Effector memory CD4-positive, alpha-beta T cell (primary cell): Measurements from ENCODE around the gene ERC1.

Experiments used
- DNase-seq, 3 donors: peaks; one replicate each; pipeline ENCODE4 v3.0.0-alpha.2; 2020
- H3K27ac ChIP-seq: 2 replicates; pipeline ENCODE4 v1.7.0; 2013; ENCODE audit warnings: mild to moderate bottlenecking, low read length, moderate library complexity; ENCODE audit not compliant: insufficient read depth, poor library complexity, severe bottlenecking
- H3K27me3 ChIP-seq: replicated peaks from 2 replicates; pipeline ENCODE4 v1.7.0; 2013; ENCODE audit warnings: mild to moderate bottlenecking, low read length; ENCODE audit not compliant: insufficient read depth, control insufficient read depth, poor library complexity, severe bottlenecking
- H3K36me3 ChIP-seq: 2 replicates; pipeline ENCODE4 v1.7.0; 2013; ENCODE audit warnings: mild to moderate bottlenecking, low read length, moderate library complexity; ENCODE audit not compliant: control insufficient read depth, insufficient read depth
- H3K4me1 ChIP-seq: 2 replicates; pipeline ENCODE4 v1.7.0; 2013; ENCODE audit warnings: low read length, mild to moderate bottlenecking; ENCODE audit not compliant: control insufficient read depth, insufficient read depth, poor library complexity, severe bottlenecking
- H3K4me3 ChIP-seq: 2 replicates; pipeline ENCODE4 v1.7.0; 2013; ENCODE audit warnings: low read length, low read depth, mild to moderate bottlenecking; ENCODE audit not compliant: insufficient read depth, poor library complexity, severe bottlenecking
- H3K9me3 ChIP-seq: 2 replicates; pipeline ENCODE4 v1.7.0; 2013; ENCODE audit warnings: mild to moderate bottlenecking, low read length, moderate library complexity; ENCODE audit not compliant: control insufficient read depth

The ERC1 gene

GRCh38 chr12:1283316-1283715 lies 292.3 kb downstream of the ERC1 start:
- Histone ChIP-seq H3K27me3 (no peaks in the 10 kb centered on the region), H3K36me3 (no peaks in the 10 kb centered on the region), H3K27ac (no peak overlapping the region), H3K4me3 (no peak overlapping the region), H3K4me1 (no peaks in the 10 kb centered on the region), H3K9me3 (no peaks in the 10 kb centered on the region)
- no peak for DNase-seq

- DNase-seq: no peak
- Histone ChIP-seq H3K9me3 (no peaks in the 10 kb centered on the region), H3K36me3 (no peaks in the 10 kb centered on the region), H3K4me3 (no peak overlapping the region), H3K27ac (no peak overlapping the region), H3K27me3 (no peaks in the 10 kb centered on the region), H3K4me1 (no peaks in the 10 kb centered on the region)
Measured at GRCh38 chr12:1284611-1285010, 293.6 kb downstream of the ERC1 start.

GRCh38 chr12:1287446-1287975 lies 296.5 kb downstream of the ERC1 start:
- no peak overlapping the region for H3K27ac ChIP-seq
- DNase-seq: no peak
- no peaks in the 10 kb centered on the region for H3K9me3 ChIP-seq
- no peaks in the 10 kb centered on the region for H3K4me1 ChIP-seq
- no peaks in the 10 kb centered on the region for H3K36me3 ChIP-seq
- H3K27me3 ChIP-seq: no peaks in the 10 kb centered on the region
- H3K4me3 ChIP-seq: no peak overlapping the region

- H3K4me1 ChIP-seq: no peaks in the 10 kb centered on the region
- no peaks in the 10 kb centered on the region for H3K27me3 ChIP-seq
- no peak overlapping the region for H3K4me3 ChIP-seq
- DNase-seq: no peak
- no peaks in the 10 kb centered on the region for H3K9me3 ChIP-seq
- no peaks in the 10 kb centered on the region for H3K36me3 ChIP-seq
- H3K27ac ChIP-seq: no peak overlapping the region
Measured at GRCh38 chr12:1288333-1288732, 297.3 kb downstream of the ERC1 start.

- H3K9me3 ChIP-seq: no peaks in the 10 kb centered on the region
- DNase-seq: no peak
- no peaks in the 10 kb centered on the region for H3K36me3 ChIP-seq
- H3K27ac ChIP-seq: no peak overlapping the region
- no peaks in the 10 kb centered on the region for H3K4me1 ChIP-seq
- H3K4me3 ChIP-seq: no peak overlapping the region
- no peaks in the 10 kb centered on the region for H3K27me3 ChIP-seq
Measured at GRCh38 chr12:1289371-1290155, 298.5 kb downstream of the ERC1 start.

- Histone ChIP-seq H3K9me3 (no peaks in the 10 kb centered on the region), H3K27ac (no peak overlapping the region), H3K27me3 (no peaks in the 10 kb centered on the region), H3K4me1 (no peaks in the 10 kb centered on the region), H3K36me3 (no peaks in the 10 kb centered on the region), H3K4me3 (no peak overlapping the region)
- DNase-seq: no peak
Measured at GRCh38 chr12:1290716-1291115, 299.7 kb downstream of the ERC1 start.

- Histone ChIP-seq H3K4me3 (no peak overlapping the region), H3K27ac (no peak overlapping the region), H3K27me3 (no peaks in the 10 kb centered on the region), H3K4me1 (no peaks in the 10 kb centered on the region), H3K9me3 (no peaks in the 10 kb centered on the region), H3K36me3 (no peaks in the 10 kb centered on the region)
- no peak for DNase-seq
Measured at GRCh38 chr12:1291601-1292332, 300.7 kb downstream of the ERC1 start.

- no peaks in the 10 kb centered on the region for H3K4me1 ChIP-seq
- no peak overlapping the region for H3K4me3 ChIP-seq
- no peak overlapping the region for H3K27ac ChIP-seq
- no peaks in the 10 kb centered on the region for H3K27me3 ChIP-seq
- DNase-seq: no peak
- no peaks in the 10 kb centered on the region for H3K36me3 ChIP-seq
- H3K9me3 ChIP-seq: no peaks in the 10 kb centered on the region
Measured at GRCh38 chr12:1293901-1294300, 302.9 kb downstream of the ERC1 start.

GRCh38 chr12:1297206-1297605 lies 306.2 kb downstream of the ERC1 start:
- H3K27ac ChIP-seq: no peak overlapping the region

GRCh38 chr12:1297639-1298175 lies 306.7 kb downstream of the ERC1 start:
- no peaks in the 10 kb centered on the region for H3K4me1 ChIP-seq
- H3K27me3 ChIP-seq: no peaks in the 10 kb centered on the region
- no peak overlapping the region for H3K27ac ChIP-seq

More at GRCh38 chr12:1297206-1297605, 306.2 kb downstream of the ERC1 start:
- Histone ChIP-seq H3K9me3 (no peaks in the 10 kb centered on the region), H3K27me3 (no peaks in the 10 kb centered on the region), H3K4me3 (no peak overlapping the region), H3K36me3 (no peaks in the 10 kb centered on the region), H3K4me1 (no peaks in the 10 kb centered on the region)
- DNase-seq: no peak

More at GRCh38 chr12:1297639-1298175, 306.7 kb downstream of the ERC1 start:
- Histone ChIP-seq H3K36me3 (no peaks in the 10 kb centered on the region), H3K9me3 (no peaks in the 10 kb centered on the region), H3K4me3 (no peak overlapping the region)
- DNase-seq: no peak
